G401 (cell line): ENCODE data around the gene SH2B2. TPM values are rescaled to one million over a fixed set of nuclear protein-coding genes. Genes with fewer than 3 reads are reported as not detected.

Source experiments
- DNase-seq: peaks from one replicate; pipeline ENCODE4 v3.0.0-alpha.2; 2015; ENCODE audit warnings: low spot score
- in situ Hi-C: cut with HindIII; loops from 2 replicates; pipeline ENCODE4 v1.10.0; 2016; ENCODE audit warnings: low sequenced_read_pairs, mixed read lengths
- total RNA-seq: library from RNA; depleted of rRNA; stranded (reverse); fragments of >200 nt; shearing (Covaris generic); gene quantifications from 2 replicates; pipeline ENCODE4 v1.2.3, GENCODE V29; 2014

SH2B2 gene
- total RNA-seq, 1 experiment from 2014 or later = 31.6 TPM

GRCh38 chr7:102283477-102284189 is 3.0 kb upstream of the SH2B2 start:
- DNase-seq = no peak
- in situ Hi-C loops = no loop called here

- in situ Hi-C loops = no loop called here
- no peak for DNase-seq
These were observed 2.3 kb upstream of the SH2B2 start for GRCh38 chr7:102284399-102284798.

GRCh38 chr7:102284891-102285539 is 1.7 kb upstream of the SH2B2 start:
- DNase-seq = peak; percentile 32
- in situ Hi-C loops = no loop called here

- in situ Hi-C loops = no loop called here
- no peak for DNase-seq
These were observed 980 bp upstream of the SH2B2 start for GRCh38 chr7:102285540-102286236.

GRCh38 chr7:102287111-102287980 is 678 bp downstream of the SH2B2 start:
- DNase-seq = peak; percentile 67
- in situ Hi-C loops = no loop called here

GRCh38 chr7:102287981-102288278 is 1.3 kb downstream of the SH2B2 start:
- DNase-seq = no peak
- in situ Hi-C loops = no loop called here

- DNase-seq = no peak
- in situ Hi-C loops = no loop called here
These were observed 1.7 kb downstream of the SH2B2 start for GRCh38 chr7:102288285-102288930.

- no peak for DNase-seq
These were observed 2.4 kb downstream of the SH2B2 start for GRCh38 chr7:102289057-102289456.

GRCh38 chr7:102291056-102291915 is 4.6 kb downstream of the SH2B2 start:
- in situ Hi-C loops = no loop called here

More at GRCh38 chr7:102289057-102289456, 2.4 kb downstream of the SH2B2 start:
- in situ Hi-C loops = no loop called here

GRCh38 chr7:102291916-102292267 is 5.2 kb downstream of the SH2B2 start:
- in situ Hi-C loops = no loop called here
- no peak for DNase-seq

More at GRCh38 chr7:102291056-102291915, 4.6 kb downstream of the SH2B2 start:
- DNase-seq = no peak

GRCh38 chr7:102292813-102293798 is 6.4 kb downstream of the SH2B2 start:
- DNase-seq = no peak

GRCh38 chr7:102294589-102294988 is 7.9 kb downstream of the SH2B2 start:
- DNase-seq = no peak

More at GRCh38 chr7:102292813-102293798, 6.4 kb downstream of the SH2B2 start:
- in situ Hi-C loops = no loop called here

GRCh38 chr7:102295346-102296178 is 8.9 kb downstream of the SH2B2 start:
- no peak for DNase-seq
- in situ Hi-C loops = no loop called here

More at GRCh38 chr7:102294589-102294988, 7.9 kb downstream of the SH2B2 start:
- in situ Hi-C loops = no loop called here

GRCh38 chr7:102296179-102296438 is 9.4 kb downstream of the SH2B2 start:
- DNase-seq = no peak

GRCh38 chr7:102296514-102296913 is 9.8 kb downstream of the SH2B2 start:
- in situ Hi-C loops = no loop called here
- no peak for DNase-seq

More at GRCh38 chr7:102296179-102296438, 9.4 kb downstream of the SH2B2 start:
- in situ Hi-C loops = no loop called here

- DNase-seq = no peak
- in situ Hi-C loops = no loop called here
These were observed 11.0 kb downstream of the SH2B2 start for GRCh38 chr7:102297487-102298218.
